HTERT RPE-1 (cell line): Measurements from ENCODE around the gene TMEM163.

Experiments
- in situ Hi-C: fragments of 300-500 bp; cut with MboI; formaldehyde crosslinking; loops from 4 replicates; pipeline ENCODE4 v1.14.3; 2020; ENCODE audit warnings: low sequenced_read_pairs

Gene TMEM163

DNA sequence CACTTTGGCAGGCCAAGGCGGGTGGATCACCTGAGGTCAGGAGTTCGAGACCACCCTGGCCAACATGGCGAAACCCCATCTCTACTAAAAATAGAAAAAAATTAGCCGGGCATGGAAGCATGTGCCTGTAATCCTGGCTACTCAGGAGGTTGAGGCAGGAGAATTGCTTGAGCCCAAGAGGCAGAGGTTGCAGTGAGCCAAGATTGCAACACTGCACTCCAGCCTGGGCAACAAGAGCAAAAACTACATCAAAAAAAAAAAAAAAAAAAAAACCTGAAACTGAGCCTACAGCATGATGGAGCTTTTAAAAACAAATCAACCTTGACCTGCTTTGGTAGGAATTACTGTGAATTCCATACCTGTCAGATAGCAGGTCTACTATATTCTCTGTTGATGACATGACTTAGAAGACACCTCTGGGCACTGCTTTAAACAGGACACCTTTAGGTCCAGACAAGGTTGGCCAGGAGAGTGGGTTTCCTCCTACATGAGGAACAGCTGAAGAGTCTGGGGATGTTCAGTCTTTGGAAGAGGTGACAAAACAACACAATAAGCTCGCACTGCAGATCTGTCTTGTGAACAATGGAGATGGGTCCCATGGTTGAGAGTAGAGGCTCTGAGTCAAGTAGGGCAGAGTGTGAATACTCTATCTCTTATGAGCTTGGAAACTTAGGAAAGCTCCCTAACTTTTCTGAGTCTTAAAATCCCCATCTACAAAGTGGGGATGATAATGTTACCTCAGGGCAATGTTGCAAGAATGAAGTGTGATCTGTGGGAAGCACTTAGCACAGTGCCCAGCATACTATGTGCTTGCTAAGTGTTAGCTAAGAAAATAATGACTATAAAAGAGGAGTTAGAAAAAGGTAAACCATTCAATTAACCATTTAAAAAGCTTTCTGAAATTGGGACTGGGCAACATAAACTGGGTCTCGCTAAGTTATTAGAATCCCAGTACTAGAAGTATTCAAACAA lies 25.2 kb downstream of the TMEM163 start:
- in situ Hi-C loops = no loop called here

DNA sequence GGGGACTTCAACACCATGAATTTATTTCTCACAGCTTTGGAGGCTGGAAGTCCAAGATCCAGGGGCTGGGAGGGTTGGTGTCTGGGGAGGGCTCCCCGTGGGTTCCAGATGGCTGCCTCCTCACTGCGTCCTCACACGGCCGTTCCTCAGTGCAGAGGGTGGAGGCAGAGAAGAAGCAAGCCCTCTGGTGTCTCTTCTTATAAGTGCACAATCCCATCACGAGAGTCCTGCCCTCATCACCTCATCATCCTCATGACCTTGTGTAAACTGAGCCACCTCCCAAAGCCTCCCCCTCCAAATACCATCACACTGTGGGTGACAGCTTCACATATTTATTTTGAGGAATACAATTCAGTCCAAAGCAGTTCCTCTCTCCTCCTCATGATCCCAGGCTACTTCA lies 26.3 kb downstream of the TMEM163 start:
- in situ Hi-C loops = no loop called here

- in situ Hi-C loops = no loop called here
Measured at GRCh38 chr2:134690629-134691215, 28.1 kb downstream of the TMEM163 start.

DNA sequence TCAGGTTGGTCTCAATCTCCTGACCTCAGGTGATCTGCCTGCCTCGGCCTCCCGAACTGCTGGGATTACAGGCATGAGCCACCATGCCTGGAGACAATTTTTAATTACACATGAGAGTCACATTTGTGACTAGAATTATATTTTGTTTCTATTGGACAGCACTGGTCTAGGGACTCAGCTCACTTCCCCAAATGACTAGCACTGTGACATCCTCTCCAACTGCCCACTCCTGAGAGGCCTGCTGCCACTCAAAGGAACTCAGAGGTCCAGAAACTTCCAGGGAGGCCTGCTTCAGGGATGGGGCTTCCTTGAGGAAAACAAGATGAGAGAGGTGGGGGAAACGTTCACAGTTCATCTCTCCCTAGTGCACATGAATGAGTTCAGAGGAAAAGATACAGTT lies 29.5 kb downstream of the TMEM163 start:
- in situ Hi-C loops = no loop called here

GRCh38 chr2:134685967-134686366 lies 32.8 kb downstream of the TMEM163 start:
- in situ Hi-C loops = no loop called here

DNA sequence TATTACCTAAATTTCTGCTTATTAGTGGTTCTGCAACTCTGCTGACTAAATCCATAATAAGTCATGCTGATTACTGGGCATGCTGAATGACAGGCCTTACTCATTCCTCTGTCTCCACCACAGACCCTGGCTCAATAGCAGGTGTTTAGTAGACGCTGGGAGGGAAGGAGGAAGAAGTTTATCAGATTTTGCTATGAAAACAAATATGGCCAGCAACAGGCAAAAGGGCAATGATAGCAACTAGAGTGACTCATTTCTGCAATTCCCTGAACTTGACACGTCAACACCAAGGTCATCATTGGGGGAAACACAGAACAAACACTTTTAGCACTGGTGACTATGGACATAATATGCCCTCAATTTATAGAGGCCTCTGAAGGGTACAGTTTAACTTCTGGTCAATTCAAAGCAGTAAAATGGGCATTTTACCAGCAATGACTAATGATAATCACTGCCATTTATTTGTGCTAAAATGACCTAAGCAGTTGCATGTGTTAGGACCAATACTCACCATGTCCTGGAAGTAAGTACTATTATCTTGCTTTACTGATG lies 35.2 kb downstream of the TMEM163 start:
- in situ Hi-C loops = no loop called here

- in situ Hi-C loops = no loop called here
Measured at GRCh38 chr2:134682726-134683125, 36.1 kb downstream of the TMEM163 start.

DNA sequence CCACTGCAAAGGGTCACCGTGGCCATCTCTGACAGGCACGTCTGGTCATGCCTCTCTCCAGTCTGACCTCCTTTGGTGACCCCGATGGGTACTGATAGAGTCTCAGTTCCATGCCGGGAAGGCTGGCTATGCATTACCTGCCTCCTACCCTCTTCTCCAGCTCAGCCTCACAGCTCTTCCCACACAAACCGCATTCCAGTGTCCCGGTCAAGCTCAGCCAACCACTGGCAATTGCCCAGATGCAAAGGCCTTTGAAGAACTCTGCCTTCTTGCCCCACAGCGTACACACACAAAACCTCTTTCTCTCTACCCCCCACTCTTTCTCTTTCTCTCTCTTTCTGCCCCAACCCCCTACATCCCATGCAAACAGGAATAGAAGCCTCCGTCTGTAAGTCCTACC lies 37.6 kb downstream of the TMEM163 start:
- in situ Hi-C loops = no loop called here

GRCh38 chr2:134679745-134680144 lies 39.1 kb downstream of the TMEM163 start:
- in situ Hi-C loops = no loop called here

GRCh38 chr2:134679294-134679693 lies 39.5 kb downstream of the TMEM163 start:
- in situ Hi-C loops = no loop called here

GRCh38 chr2:134677856-134678756 lies 40.7 kb downstream of the TMEM163 start:
- in situ Hi-C loops = no loop called here

- in situ Hi-C loops = no loop called here
Measured at GRCh38 chr2:134676960-134677359, 41.8 kb downstream of the TMEM163 start.

- in situ Hi-C loops = no loop called here
Measured at GRCh38 chr2:134675314-134675713, 43.5 kb downstream of the TMEM163 start.

DNA sequence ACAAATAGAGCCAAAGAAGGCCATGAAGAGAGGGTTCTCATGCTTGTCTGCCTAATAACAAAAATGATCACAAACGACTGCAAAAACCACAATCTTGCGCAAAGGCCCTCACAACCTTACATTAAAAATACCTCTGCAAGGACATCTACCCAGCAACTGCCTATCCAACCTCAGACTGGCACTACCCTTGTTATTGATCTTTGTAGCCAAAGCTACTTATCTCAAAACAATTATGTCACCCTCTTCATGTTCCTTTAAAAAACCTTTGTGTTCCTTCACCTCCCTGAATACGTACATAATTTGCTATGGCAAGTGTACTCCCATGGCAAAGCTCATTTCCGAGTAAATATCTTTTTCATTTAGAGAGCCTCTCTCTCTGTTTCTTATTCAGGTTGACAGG lies 44.1 kb downstream of the TMEM163 start:
- in situ Hi-C loops = no loop called here

- in situ Hi-C loops = no loop called here
Measured at GRCh38 chr2:134671513-134671912, 47.3 kb downstream of the TMEM163 start.

- in situ Hi-C loops = no loop called here
Measured at GRCh38 chr2:134670955-134671354, 47.8 kb downstream of the TMEM163 start.

DNA sequence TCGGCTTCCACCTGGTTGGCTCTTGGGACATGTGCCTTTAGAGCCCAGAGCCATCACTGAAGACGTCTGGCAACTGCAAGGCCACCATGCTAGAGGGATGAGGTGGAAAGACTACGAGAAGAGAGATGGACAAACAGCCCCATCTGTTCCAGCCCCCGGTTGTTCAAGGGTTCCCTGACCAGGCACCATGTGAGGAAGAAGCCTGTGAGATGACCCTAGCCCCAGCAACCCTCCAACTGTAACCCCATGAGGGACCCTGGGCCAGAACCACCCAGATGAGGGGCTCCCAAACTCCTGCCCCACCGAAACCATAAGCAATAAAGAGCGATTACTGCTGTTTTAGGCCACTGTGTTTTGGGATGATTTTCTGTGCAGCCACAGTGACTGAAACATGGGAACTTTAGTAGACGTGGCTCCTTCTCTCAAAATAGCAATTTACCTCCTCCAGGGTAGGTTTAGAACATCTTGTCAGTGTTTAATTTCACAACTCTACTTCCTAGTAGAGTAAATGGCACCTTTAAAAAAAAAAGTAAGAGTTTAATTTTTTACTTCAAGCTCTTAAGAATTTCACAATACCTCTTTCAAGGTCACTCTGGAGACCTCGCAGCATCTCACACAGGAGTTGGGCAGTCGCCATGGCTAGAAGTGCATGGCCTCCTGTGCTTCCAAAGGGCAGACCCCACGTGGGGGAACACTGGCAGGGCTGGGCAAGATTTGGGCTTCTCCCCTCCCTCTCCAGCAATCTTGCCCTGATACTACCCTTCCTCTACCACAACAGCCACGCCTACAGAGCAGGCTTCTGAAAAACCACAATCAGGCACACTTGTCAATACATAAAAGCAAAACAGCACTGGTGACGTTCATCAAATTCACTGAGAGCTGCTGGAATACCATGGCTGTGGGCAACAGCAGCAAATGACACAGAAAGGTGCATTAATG lies 48.8 kb downstream of the TMEM163 start:
- in situ Hi-C loops = no loop called here

- in situ Hi-C loops = no loop called here
Measured at GRCh38 chr2:134668821-134669220, 50.0 kb downstream of the TMEM163 start.

GRCh38 chr2:134667541-134667940 lies 51.3 kb downstream of the TMEM163 start:
- in situ Hi-C loops = no loop called here

DNA sequence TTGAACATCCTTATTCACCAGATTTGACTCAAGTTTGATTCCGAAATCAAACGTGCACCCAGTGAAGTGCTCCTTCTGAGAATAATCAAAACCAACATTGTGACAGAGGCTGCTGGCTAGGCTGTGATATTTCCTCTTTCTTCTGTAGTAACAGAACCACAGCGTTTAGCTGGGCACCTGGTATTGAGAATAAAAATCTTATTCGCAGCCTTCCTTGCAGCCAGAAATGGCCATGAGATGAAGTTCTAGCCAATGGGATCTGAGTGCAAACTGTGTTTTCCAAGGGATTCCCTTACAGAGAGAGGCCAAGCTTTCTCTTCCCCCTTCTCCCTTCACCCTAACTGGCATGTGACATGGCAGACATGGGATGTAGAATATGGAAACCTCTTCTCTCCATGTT lies 51.7 kb downstream of the TMEM163 start:
- in situ Hi-C loops = no loop called here
